IPS-NIHi7 (cell line): ENCODE data around the gene ETV6.

ENCODE experiments used
- DNase-seq: peaks from one replicate; pipeline ENCODE4 v3.0.0; 2012; ENCODE audit warnings: mixed read lengths; ENCODE audit errors: extremely low spot score

The ETV6 gene

DNA sequence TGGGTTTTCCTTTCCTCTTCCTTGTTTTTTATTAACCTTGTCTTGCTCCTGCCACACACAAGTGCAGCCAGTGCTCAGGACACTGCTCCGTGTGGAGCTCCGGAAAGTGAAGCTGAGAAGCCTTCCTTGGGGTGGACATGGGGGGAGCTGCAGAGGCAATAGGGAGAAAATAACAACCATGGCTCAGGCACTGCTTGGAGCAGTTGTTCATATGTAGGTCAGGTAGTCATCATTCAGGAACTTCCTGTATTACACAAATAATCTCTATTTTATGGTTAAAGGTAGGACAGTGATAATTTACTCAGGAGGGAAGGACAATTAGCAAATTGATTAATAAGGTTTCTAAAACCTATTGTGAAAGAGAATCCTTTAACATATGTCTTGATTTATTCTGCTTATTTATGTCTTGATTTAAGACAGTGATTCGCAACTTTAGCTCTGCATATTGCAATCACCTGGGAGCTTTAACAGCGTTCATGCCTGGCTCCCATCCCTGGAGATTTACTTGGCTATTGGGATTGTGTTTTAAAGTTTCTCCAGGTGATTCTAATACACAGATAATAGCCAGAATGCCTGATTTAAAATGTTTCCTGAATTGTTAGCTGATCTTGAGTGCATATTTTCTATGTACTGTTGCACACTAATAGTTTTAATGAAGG lies 92.1 kb downstream of the ETV6 start:
- DNase-seq = no peak

DNA sequence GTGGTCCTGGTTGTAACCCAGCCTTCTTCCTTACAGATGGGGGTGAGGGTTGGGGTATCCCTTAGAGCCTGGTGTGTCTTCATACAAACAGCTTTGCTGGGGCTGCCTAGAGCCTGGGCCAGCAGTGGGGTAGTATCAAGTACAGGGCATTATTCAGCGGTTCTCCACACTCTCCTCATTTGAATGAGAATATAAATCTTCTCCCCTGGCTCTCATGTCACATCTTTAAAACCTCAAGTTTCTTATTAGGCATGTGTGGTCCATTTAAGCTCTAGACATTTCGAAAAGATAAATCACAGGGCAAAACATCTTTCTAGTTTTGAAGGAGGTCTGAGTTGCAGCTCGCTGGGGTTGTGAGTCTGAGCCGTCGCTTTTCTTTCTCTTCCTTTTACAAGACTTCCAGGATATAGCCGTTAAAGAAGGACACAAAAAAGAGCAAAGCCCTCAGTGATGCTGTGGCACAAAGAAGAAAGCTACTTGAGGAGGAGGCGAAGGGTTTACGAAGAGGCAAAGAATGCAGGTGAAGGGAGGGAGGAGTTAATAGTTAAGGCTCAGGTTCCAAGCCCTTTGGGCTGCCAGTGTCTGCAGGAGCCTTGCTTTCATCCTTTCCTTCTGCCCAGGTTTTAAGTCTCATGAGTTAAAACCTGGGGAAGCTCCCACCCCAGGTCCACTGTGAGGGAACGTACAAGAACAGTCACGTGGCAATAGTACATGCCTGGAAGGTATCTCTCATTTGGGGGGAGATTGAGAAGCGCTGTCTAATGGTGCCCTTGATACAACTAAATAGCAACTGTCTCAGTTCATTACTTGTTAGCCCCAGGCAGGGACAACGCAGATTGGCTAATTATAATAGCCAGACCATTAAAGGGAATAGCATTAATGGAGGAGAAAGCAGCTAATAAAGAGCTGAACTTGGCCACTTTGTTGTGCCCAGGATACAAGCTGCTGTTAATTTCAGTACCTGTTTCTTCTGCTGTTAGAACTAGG lies 94.2 kb downstream of the ETV6 start:
- peak; percentile 44 for DNase-seq

DNA sequence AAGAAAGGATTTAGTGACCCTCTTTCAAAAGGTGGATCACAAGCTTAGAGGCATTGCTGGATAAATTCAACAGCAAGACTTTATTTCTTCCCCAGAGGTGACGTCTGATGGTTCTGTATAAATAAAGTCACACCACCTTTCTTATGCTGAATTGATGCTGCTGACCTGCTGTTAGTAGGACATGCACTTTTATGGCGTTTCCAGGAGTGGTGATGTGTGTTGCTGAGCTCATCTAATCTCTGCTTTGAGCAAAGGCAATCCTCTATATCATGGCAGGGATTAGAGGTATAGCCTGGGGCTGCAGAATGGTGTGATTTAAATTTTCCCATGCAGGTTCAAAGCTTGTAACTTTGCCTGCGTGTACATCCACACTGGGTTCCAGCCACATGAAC lies 94.9 kb downstream of the ETV6 start:
- no peak for DNase-seq

DNA sequence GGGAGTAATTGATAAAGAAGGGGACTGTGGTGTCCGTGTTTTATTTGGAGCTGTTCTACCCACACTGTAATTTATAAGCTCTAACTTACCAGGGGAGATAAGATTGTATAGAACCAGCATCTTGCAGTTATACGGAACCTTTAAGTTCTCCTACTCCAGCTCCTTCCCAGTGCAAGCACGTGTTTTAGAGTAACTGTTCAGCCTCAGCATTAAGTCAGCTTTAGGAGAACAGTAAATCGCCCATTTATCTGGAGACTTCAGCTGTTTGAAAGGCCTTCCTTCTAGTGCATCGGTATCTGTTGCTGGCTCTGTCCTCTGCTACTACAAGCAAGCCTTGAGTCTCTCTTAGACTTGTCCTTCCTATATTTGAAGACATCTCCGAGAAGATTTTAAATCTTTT lies 95.6 kb downstream of the ETV6 start:
- no peak for DNase-seq

DNA sequence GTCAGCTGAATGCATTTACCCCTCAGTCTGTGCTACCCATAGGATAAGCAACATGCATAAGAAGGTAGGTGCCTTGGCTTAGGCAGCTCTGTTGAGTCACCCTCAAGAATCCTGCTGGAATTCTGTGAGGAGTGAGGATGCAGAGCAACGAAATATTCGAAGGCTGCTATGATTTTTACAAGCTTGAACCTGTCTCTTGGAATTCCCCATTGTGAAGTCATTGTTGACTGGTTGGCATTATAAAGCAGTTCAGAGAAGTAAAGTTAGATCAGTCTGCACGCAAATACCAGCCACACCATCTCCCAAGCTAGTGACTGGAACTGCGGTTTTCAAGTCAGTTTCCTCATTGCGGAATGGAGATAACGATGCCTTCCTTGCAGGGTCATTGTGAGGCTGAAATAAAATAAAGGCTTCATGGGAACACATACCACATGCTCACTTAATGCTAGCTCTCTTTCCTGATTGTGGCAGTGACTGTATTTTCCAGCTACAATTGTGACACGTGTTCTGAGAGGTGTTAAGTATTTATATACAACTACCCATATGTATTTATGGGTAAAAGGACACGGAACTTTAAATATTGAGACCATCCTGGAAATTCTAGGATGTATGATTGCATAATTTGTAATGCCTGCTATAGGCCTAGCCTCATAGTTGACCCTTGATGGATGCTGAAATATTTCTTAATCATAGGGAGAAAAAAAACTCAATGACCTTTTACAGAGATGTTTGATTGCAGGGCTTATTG lies 96.7 kb downstream of the ETV6 start:
- DNase-seq = no peak

DNA sequence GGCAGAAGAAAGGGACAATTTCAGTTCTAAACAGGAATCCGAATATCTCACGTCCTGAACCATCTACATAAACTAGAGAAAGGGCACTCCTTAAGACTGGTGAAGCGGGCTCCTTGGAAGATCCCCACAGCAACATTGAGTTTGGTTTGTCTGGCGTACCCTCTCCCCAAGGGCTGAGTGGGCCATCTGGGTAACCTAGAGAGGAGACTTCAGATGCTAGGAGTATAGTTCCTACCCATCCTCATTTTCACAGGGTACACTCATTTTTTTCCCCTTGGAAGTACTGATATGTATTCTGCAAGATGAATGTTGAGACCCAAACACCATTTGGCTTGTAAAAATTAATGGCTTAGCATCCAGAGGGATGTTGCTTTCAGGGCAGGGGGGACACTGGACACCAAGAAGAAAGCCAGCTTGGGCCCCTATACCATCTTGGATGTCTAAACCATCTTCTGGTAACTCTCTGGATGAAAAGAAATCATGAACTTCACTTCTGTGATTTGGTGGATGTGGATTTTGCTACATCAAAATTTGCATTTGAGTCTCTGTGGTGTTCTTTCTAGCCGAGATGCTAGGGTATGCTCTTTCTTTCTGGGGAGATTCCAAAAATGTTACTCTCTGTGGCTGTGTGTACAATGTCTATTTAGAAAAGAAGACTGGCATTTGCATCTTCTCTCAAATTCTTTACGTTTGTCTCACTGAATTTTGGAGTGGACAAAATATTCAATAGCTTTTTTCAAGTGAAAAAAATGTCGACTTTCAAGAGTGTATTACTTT lies 97.7 kb downstream of the ETV6 start:
- DNase-seq = no peak

DNA sequence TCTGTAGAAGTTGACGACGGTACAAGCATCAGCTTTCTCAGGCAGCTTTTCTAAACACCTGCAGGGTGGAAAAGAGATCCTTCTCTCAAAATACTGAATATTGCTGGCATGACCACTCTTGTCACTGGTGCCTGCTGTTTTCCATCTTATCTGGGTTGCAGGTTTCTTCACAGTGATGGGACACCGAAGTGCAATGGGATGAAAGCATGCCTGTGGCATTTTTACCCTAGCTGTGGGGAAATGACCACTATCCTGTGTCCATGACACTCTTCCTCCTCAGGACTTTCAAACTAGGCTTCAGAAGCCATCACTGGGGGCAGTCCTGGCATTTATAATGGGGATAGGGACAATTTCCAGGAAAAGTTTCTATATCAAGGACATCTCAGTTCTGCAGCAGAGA lies 98.5 kb downstream of the ETV6 start:
- no peak for DNase-seq

DNA sequence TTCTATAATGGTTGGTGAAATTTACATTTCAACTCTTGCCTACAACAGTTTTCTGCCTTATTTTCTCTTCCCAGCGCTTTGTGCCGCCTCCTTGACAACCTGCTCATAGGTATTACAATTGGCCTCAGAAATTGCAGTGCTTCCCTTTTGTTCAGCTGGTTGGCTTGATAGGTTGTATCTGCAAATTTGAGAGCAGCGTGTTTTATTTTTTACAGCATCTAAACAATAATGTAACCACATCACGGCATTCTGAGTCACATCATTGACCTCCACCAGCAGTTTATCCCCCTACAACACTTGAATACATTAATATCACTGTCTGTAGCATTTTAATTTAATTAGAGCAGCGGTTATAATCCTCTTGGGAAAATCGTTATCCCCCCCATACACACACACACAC lies 99.4 kb downstream of the ETV6 start:
- DNase-seq = no peak

DNA sequence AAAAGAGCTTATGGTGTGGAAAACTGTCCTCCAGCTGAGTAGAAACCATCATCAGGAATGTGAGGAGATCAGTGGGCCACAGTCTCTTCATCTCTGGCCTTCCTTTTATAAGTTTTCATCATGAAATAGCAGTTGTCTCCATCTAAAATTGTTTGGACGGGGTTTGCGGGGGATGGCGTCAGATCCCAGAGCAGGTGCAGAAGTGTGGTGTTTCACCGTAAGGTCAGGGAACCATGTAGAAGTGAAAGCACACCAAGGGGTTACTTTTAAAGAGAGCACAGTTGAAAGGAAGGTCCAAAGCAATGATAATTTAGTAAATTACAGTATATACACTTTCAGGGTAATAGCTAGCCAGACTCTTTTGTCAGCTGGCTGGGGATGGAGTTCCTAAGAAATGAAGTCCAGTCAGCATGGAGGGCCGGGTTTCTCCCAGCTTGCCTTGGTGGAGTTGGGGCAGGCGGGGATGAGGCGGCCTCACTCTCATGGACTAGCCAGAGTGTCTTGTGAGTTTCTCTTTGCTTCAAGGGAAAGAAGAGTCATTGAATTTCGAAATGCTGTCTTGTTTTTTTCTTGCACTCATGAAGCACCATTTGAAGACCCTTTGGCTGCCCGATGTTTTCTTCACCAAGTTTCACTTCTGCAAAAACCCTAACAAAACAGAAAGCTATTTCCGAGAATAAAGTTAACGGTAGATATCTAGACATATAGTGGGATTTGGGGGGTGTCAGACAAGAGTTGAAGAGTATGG lies 100.6 kb downstream of the ETV6 start:
- no peak for DNase-seq

DNA sequence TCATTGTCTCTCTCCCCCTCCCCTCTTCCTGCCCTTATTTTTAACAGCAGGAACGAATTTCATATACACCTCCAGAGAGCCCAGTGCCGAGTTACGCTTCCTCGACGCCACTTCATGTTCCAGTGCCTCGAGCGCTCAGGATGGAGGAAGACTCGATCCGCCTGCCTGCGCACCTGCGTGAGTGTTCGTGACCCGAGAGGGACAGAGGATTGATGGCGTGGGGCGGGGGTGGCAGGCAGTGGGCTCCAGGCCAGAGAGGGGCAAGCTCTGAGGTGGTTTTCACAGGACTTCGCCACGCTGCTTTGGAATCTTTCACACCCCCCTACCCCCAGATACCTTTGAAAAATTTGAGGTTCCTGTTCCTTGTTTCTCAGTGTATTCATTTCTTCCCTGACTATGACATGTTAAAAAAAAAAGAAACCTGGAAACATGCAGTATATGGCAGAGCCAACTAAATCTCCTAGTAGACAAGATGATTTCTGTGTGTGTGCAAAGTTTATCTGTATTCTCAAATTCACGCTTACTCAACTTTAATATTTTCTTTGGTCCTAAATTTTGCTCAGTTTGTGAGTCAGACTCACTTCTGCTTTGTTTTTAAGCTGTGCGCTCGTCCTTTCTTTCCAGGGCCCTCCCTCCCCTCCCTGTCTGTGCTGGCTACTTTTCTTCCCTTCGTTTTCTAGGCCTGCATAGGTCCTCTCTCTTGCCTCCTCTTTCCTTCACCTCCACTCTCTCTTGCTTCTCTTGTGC lies 103.1 kb downstream of the ETV6 start:
- DNase-seq = no peak

DNA sequence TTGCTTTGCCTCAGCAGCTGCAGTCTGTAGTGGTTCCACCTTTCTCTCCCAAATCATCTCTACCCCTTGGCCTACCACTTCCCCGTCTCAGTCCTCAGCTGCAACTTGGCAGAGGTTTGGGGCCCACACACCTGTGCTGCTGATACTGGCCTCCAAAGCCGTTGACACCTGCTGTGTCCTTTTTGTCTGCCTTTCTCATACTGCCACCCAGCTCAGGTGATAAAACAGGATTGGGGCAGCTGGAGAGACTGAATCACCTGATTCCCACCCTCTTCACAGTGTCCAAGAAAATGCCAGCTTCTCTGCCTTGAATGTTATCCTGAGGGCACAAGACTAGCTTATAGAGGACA lies 103.7 kb downstream of the ETV6 start:
- no peak for DNase-seq

DNA sequence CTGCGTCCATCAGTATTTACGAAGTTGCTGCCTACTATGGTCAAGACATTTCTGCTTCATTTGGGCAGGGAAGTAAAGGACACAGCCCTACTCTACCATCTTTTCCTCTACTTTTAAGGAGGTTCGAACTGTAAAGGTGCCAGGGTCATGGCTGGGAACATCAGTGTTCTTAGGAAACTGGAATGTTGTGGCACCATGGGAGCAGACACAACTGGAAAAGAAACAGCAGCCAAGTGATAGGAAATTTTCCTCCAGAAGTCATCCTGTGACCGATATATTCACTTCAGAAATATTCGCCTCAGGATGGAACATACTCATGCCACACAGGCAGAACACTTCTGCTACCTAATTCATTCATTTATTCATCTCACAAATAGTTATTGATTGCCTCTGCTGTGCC lies 104.4 kb downstream of the ETV6 start:
- no peak for DNase-seq

DNA sequence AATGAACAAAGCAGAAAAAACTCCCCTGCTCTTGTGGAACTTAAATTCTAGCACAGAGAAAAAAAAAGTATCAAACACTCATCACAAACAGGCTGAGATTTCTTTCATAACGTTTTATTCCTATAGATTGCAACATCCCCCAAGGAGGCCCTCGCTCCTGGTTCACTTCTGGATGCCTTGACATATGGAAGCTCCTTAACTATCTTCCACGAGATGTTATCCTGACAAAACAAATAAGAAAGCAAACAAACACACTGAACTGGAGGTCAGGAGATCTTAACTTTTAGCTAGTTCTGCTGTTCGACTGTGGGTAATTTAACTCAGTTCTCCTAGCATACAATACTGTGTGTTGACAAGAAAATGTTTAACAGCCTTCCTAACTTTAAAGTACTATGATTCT lies 104.8 kb downstream of the ETV6 start:
- DNase-seq = no peak

DNA sequence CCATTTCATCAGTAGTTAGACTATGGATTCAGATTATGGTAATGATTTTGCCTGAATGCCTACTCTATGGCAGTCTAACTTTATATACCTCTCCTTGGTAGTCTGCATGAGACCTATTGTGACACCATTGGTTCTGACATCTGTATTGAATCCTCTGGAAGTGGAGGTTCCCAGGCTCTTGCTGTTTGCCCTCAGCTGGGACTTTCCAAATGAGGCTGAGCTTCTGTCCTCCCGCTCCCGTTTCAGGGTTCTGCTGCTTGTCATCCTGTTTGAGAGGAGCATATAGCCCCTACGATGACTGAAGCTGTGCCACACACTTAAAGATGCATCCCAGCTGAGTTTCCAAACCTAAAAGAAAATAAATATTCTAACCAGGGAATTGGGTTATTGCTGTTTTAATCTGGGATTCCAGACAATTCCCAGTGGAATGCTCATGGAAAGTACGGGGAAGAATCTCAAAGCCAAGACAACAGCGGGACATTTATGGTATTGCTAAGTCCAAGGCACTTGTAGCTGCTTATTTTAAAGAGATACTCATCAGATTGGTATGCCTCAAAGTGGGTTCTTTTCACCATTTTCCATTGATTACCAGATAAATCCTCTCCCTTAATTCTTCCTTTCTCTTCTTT lies 105.9 kb downstream of the ETV6 start:
- DNase-seq = no peak

DNA sequence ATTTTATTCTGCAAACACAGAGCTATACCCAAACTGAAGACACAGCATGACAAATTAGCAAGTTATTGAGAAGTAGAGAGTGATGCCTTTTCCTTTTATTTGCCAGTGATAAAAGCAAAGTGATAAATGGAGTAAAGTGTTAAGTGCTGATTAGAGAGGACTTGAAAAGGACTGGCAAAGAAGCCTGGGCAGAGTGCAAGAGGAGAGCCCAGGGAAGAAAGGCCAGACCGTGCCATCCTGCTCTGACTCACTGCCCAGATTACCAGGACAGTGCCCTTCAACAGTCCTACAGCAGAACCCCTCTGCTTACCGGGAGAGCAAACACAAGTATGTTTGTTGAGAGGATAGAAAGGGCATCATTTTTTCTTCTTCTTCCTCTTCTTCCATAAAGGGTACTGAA lies 106.5 kb downstream of the ETV6 start:
- no peak for DNase-seq

DNA sequence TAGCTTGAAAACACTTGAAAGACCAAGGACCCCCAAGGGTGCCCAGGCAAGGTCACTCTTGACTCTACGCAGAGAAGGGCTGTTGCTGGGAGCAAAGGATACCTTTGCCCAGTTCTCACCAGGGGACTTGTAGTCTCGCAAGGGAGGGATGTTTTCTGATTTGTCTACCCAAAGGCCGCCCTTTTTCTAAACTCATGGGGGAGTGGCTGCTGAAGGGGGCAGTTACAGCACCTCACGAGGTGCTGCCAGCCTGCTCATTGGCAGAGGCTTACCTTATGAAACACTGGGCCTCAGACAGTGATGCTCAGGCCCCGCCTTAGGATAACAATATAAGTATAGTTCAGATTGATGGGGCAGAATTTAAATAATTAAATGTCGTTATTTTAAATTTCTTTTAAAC lies 107.0 kb downstream of the ETV6 start:
- no peak for DNase-seq

DNA sequence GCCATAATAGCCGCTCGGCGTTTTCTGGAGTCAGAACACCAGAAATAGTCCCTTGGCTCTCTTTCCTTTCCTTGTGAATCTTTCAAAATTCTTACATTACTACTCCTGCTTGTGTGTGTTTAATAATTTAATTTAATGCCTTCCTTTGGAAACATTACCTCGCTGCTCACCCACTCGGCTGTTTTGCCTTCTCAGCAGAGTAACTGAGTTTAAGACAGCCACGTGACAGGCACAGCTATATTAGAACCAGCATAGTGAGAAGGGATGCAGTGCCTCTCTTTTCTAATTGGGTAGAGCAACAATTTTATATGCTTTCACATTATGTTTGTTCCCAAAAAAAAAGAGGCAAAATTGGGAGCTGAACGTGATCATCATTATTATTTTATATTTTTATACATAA lies 107.6 kb downstream of the ETV6 start:
- no peak for DNase-seq

DNA sequence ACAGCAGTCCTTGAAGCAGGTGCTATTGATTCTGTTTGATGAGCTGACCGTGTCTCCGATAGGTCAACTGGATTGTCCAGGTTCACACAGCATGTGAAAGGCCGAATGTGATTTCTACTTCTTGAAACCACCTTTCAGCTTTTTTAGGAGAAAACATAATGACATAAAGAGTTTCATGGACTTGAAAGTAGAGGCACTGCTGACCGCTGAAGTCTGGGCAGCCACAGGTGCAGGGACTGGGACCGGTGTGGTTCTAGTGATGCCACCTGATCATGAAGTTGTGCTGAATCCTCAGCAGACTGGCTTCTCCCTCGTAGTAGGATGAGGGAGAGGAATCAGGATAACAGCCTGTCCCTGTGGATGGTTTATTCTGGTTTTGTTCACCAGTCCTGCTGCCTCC lies 108.1 kb downstream of the ETV6 start:
- DNase-seq = no peak

DNA sequence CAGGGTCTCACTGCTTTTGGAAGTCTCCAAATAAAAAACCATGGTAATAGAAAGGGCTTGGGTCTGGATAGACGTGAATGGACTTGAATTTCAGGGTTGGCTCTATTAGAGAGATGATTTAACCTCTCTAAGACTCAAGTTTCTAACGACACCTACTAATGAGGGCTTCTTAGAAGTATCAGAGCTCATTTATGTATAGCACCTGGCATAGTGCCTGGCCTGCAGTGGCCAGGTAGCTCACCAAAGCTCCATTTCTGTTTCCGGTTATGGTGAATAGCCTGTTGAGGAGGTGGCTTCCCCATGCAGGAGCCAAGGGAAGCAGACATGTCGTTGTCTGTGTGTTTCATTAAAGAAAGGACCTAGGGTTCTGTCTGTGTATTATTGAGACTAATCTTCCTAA lies 108.6 kb downstream of the ETV6 start:
- no peak for DNase-seq
